Frontal cortex (tissue), 4 donors: ENCODE results near the gene PHF20. TPM values are rescaled to one million over a fixed set of nuclear protein-coding genes. Genes with fewer than 3 reads are reported as not detected.
"Not testable (repeated sequence)": the region's sequence is repeated elsewhere in the genome, so short reads cannot be mapped to it uniquely, and the experiment has no call there.

Source experiments
- DNase-seq, 2 donors: peaks; one replicate each; pipeline ENCODE4 v3.0.0; 2012; ENCODE audit warnings: low spot score in 2 of 2
- FAIRE-seq: peaks from 2 replicates; lab custom pipeline; 2012; peaks lifted over from hg19 to GRCh38; lab: Jason Lieb, UNC
- total RNA-seq: library from RNA; depleted of rRNA; stranded (reverse); fragments of >200 nt; gene quantifications from one replicate; pipeline ENCODE4 v1.2.3, GENCODE V29; 2014
- donor health status: control.
- donor health status: control.
- donor health status: control.

Gene PHF20
- total RNA-seq, 1 donor from 2014 or later = 53.8 TPM

- DNase-seq (no peak), FAIRE-seq (no peak)
These were observed 132.0 kb downstream of the PHF20 start for GRCh38 chr20:35903843-35904242.

- DNase-seq (no peak), FAIRE-seq (no peak)
These were observed 133.3 kb downstream of the PHF20 start for GRCh38 chr20:35904982-35905663.

- DNase-seq = no peak
- FAIRE-seq = no peak
These were observed 135.3 kb downstream of the PHF20 start for GRCh38 chr20:35907017-35907701.

GRCh38 chr20:35908007-35908406, 136.2 kb downstream of the PHF20 start:
- DNase-seq (no peak), FAIRE-seq (no peak)

GRCh38 chr20:35909176-35909575, 137.4 kb downstream of the PHF20 start:
- DNase-seq (no peak), FAIRE-seq (no peak)

GRCh38 chr20:35909796-35910195, 138.0 kb downstream of the PHF20 start:
- no peak for DNase-seq
- no peak for FAIRE-seq

GRCh38 chr20:35910254-35910653, 138.4 kb downstream of the PHF20 start:
- DNase-seq = no peak
- no peak for FAIRE-seq

GRCh38 chr20:35912881-35913280, 141.1 kb downstream of the PHF20 start:
- DNase-seq (no peak), FAIRE-seq (no peak)

GRCh38 chr20:35917077-35917476, 145.3 kb downstream of the PHF20 start:
- FAIRE-seq (no peak), DNase-seq (no peak)

GRCh38 chr20:35918021-35918420, 146.2 kb downstream of the PHF20 start:
- FAIRE-seq (no peak), DNase-seq (no peak)

GRCh38 chr20:35920523-35920922, 148.7 kb downstream of the PHF20 start:
- FAIRE-seq (no peak), DNase-seq (no peak)

- no peak for DNase-seq
- no peak for FAIRE-seq
These were observed 157.5 kb downstream of the PHF20 start for GRCh38 chr20:35929301-35929700.

- FAIRE-seq (no peak), DNase-seq (no peak)
These were observed 162.2 kb downstream of the PHF20 start for GRCh38 chr20:35934050-35934449.

- FAIRE-seq = no peak
- DNase-seq = no peak
These were observed 167.4 kb downstream of the PHF20 start for GRCh38 chr20:35939264-35939663.

GRCh38 chr20:35941620-35942019, 169.8 kb downstream of the PHF20 start:
- FAIRE-seq (no peak), DNase-seq (no peak)

GRCh38 chr20:35942243-35942642, 170.4 kb downstream of the PHF20 start:
- FAIRE-seq (no peak), DNase-seq (no peak)

- FAIRE-seq (no peak), DNase-seq (no peak)
These were observed 175.7 kb downstream of the PHF20 start for GRCh38 chr20:35947489-35947888.

- DNase-seq (no peak), FAIRE-seq (no peak)
These were observed 176.1 kb downstream of the PHF20 start for GRCh38 chr20:35947907-35948306.

- no peak for DNase-seq
- no peak for FAIRE-seq
These were observed 178.3 kb downstream of the PHF20 start for GRCh38 chr20:35950093-35950492.

- DNase-seq, FAIRE-seq: not testable (repeated sequence)
These were observed 180.3 kb downstream of the PHF20 start for GRCh38 chr20:35952080-35952479.

GRCh38 chr20:35952480-35953386, 180.9 kb downstream of the PHF20 start:
- DNase-seq = no peak
- FAIRE-seq = no peak
